22Rv1 (cell line): ENCODE measurements around the gene SCUBE1.

Experiments used
- H3K27ac ChIP-seq: fragments of 450-650 bp; 2 replicates; pipeline ENCODE4 v1.5.1; 2017
- ZFX ChIP-seq: fragments of 450-650 bp; IDR thresholded peaks from 2 replicates; pipeline ENCODE4 v1.6.1; 2017; ENCODE audit warnings: antibody characterized with exemption, borderline replicate concordance
- TF ChIP-seq, protein P1 (sequence below): fragments of 450-650 bp; IDR thresholded peaks from 2 replicates; pipeline ENCODE4 v1.5.1; 2017; ENCODE audit warnings: mild to moderate bottlenecking

SCUBE1 gene

DNA sequence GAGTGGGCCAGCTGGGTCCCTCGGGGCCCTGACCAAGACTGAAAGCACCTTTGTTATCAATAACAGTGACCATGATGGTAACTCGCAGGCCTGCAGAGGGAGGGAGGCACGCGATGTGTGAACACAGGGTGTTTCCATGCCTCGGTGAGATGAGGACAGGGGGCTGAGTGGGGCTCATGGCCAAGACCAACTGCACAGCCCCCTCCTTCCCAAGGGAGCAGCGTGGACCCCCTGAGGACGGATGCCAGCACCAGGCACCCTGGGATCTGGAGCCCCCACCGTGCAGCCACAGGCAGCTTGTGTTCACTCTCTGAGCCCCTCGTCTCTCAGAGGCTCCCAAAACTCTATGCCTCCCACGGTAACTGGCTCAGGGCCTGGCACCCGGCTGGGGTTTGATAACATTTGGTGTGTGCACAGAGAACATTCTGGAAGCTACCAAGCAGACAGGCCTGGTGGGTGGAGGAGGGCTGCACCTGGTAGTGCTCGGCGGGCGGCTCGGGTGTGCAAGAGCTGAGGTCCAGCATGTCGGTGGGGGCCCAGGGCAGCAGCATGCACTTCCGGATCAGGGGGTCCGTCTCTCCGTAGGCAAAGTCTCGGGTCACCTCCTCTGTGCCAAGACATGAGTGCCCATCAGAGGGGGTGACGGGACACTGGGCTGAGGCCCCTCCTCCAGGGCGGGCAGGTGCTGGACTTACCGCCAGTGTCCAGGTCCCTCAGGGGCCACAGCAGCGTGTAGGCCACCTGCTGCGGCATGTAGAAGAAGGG is 163.8 kb downstream of the SCUBE1 start:
- TF ChIP-seq, protein P1, sequence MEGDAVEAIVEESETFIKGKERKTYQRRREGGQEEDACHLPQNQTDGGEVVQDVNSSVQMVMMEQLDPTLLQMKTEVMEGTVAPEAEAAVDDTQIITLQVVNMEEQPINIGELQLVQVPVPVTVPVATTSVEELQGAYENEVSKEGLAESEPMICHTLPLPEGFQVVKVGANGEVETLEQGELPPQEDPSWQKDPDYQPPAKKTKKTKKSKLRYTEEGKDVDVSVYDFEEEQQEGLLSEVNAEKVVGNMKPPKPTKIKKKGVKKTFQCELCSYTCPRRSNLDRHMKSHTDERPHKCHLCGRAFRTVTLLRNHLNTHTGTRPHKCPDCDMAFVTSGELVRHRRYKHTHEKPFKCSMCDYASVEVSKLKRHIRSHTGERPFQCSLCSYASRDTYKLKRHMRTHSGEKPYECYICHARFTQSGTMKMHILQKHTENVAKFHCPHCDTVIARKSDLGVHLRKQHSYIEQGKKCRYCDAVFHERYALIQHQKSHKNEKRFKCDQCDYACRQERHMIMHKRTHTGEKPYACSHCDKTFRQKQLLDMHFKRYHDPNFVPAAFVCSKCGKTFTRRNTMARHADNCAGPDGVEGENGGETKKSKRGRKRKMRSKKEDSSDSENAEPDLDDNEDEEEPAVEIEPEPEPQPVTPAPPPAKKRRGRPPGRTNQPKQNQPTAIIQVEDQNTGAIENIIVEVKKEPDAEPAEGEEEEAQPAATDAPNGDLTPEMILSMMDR = no peak
- TF ChIP-seq ZFX = no peak
- H3K27ac ChIP-seq = no peak overlapping the region

DNA sequence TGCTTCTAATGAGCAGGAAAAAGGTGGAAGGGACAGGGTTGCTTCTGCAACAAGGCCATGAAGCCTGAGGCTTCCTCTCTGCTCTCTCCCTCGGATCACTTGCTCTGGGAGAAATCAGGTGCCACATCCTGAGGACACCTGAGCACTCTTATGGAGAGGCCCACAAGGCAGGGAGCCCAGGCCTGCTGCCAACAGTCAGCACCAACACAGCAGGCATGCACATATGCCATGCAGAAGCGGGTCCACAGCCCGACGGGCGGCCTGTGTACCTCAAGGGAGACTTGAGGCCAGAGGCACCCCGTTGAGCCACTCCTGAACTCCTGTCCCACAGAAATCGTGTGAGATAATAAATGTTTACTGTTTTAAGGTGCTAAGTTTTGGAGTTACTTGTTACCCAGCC is 165.7 kb downstream of the SCUBE1 start:
- TF ChIP-seq ZFX = no peak
- TF ChIP-seq, protein P1 = no peak
- H3K27ac ChIP-seq = no peak overlapping the region

DNA sequence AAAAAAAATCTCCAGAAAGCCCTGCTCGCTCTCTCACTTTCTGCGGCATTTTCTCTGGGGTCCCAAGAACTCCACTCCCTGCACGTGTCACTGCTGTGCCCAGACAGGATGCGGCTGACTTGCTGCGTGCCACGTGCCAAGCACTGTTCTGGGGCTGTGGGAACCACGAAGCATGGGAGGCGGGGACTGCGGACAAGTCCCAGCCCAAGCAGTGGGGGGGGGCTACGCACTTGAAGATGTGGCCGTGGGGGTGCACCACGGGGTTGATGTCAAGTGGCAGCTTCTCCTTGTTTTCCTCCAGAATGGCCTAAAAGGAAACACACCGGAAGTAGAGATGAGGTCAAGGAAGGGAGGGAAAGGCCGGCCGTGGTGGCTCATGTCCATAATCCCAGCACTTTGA is 167.1 kb downstream of the SCUBE1 start:
- H3K27ac ChIP-seq = no peak overlapping the region
- TF ChIP-seq ZFX = no peak
- TF ChIP-seq, protein P1 = no peak

DNA sequence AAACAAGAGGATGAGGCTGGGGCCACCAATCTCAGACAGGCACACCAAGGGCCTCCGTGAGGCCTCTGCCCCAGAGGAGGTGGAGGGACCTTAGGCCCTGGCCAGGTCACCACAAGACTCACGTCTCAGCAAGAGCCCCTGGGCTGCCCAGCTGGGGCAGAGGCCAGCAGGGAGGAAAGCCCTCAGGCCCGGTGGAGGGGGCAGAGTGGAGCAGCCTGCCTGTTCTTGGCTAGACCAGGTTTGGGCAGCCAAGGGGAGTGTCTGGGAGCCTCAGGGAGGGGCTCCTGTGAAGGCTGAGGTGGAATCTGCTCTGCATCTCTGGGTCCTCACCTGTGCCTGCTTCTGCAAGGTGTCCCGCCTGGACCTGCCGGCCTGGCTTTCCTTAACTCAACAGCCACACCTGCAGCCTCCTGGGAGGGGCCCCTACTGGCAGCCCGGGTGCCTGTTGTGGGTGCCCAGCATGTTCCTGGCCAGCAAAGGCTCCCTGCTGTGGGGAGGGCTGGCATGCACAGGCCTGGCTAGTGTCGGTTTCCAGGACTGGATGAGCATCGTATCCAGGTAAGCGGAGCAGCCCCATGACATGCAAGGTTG is 168.1 kb downstream of the SCUBE1 start:
- no peak for TF ChIP-seq ZFX
- TF ChIP-seq, protein P1 = no peak
- no peak overlapping the region for H3K27ac ChIP-seq

DNA sequence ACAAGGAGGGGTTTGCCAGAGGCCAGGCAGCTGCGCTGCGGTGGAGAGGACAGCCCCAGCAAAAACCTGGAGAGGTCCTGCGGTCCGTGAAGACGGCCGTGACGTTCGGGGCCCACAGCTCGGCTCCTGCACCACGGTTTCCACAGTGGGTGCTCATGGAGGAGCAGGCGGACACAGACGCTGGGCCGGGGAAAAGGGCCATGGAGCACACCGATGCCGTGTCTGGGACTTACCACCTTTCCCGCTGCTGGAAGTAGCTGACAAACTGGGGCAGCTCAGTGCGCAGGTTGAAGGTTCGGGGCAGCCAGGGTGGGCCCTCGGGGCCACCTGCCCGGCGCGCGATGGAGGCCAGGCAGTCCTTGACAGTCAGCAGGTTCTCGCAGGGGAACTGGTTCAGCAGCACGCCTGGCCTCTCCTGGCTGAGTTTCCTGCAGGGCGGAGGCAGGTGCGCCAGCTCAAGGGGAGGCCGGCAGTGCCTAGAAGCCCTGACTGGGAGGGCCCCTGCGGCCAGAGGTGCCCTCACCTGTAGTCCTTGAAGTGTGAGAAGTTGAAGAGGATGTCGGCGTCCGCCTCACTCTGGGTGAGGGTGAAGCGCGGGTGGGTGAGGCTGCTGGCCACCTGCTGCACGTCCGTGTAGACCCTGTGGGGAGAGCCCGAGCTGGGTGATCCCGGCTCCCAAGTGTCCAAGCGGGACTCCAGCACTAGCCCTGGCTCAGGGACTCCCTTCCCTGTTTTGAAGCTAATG is 169.0 kb downstream of the SCUBE1 start:
- no peak for TF ChIP-seq ZFX
- TF ChIP-seq, protein P1 = no peak
- no peak overlapping the region for H3K27ac ChIP-seq

DNA sequence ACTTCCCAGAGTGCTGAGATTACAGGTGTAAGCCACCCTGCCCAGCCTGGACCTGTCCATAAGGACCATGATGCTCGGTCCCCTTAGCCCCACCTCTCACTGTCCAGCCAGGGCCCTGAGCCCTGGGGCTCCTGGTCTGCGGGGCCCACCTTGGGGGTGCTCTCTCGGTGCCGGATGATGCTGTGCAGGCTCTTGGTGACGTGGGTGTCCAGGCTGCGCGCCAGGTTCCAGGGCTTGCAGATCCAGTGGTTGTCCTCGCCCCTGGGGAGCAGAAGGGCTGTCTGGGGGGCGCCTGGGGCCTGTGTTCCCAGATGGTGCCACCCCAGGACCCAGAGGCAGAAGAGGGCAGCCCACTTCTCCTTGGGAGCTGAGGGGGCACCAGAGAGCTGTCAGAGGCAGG is 169.6 kb downstream of the SCUBE1 start:
- TF ChIP-seq, protein P1 = no peak
- no peak for TF ChIP-seq ZFX
- no peak overlapping the region for H3K27ac ChIP-seq

DNA sequence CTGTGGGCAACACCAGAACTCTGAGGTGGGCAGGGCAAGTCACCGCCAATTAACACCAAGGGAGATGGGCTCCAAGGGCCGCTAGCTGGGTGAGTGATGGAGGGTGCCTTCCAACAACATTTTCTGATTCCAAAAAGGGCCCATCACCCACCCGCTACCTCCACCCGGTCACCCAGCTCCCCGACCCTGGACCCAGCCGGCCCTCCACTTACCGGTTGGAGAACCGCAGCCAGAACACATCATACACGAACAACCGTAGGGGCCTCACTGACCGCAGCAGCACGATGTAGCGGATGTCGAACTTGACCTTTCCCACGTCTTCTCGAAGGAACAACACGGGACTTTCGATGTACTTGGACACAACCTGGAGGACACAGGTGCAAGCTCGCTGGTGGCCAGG is 171.0 kb downstream of the SCUBE1 start:
- no peak for TF ChIP-seq ZFX
- TF ChIP-seq, protein P1 = no peak
- H3K27ac ChIP-seq = no peak overlapping the region
